KG1 (cell line): Measurements from ENCODE around the gene PHF14.
A peak's percentile ranks its signal among the peaks of the same experiment; 100 is the strongest.
"Not testable (repeated sequence)": the region's sequence is repeated elsewhere in the genome, so short reads cannot be mapped to it uniquely, and the experiment has no call there.

Source experiments
- DNase-seq: peaks from one replicate; lab custom pipeline; 2025; lab: John Stamatoyannopoulos, UW

Gene PHF14, protein sequence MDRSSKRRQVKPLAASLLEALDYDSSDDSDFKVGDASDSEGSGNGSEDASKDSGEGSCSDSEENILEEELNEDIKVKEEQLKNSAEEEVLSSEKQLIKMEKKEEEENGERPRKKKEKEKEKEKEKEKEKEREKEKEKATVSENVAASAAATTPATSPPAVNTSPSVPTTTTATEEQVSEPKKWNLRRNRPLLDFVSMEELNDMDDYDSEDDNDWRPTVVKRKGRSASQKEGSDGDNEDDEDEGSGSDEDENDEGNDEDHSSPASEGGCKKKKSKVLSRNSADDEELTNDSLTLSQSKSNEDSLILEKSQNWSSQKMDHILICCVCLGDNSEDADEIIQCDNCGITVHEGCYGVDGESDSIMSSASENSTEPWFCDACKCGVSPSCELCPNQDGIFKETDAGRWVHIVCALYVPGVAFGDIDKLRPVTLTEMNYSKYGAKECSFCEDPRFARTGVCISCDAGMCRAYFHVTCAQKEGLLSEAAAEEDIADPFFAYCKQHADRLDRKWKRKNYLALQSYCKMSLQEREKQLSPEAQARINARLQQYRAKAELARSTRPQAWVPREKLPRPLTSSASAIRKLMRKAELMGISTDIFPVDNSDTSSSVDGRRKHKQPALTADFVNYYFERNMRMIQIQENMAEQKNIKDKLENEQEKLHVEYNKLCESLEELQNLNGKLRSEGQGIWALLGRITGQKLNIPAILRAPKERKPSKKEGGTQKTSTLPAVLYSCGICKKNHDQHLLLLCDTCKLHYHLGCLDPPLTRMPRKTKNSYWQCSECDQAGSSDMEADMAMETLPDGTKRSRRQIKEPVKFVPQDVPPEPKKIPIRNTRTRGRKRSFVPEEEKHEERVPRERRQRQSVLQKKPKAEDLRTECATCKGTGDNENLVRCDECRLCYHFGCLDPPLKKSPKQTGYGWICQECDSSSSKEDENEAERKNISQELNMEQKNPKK

DNA sequence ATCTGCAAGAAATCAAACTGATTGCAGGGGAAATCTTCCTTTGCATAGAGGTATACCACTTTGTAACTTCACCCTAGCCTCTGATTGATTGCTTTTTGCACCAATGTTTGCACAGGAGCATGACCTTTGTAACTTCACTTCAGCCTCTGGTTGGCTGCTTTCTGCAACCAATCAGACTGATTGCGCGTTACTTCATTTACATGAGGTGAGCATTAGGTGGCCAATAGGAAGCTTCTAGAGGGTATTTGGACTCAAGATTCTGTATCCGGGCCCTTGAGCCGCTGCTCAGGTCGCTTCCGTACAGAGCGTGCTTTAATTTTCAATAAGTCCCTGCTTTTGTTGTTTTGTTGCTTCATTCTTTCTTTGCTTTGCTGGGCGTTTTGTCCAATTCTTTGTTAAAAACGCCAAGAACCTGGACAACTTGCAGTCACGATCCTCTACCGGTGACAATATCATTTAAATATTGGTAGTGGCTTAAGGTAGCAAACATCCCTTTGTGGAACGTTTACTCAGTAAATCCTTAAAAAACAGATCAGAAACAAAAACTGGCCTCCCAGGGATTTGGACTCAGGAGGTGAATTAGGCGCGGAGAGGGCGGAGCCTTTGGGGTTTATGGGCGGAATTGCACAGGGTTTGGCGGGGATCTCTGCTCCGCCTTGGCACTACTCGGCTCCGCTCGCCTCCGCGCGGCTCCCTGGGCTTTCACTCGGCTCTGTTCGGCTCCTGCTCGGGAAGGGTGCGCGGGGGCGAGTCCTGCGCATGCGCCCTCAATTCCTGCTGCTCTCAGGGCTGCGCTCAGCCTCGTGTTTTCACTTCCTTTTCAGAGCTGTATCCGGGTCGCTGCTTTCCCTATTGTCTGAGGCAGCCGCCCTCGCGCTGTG, at the start of gene PHF14:
Gene PHF14, plus strand, starts transcription at position 812 of the 881 bp plus-strand sequence. CDS start 452 bp downstream, outside the sequence.
- DNase-seq = peak; percentile 87

DNA sequence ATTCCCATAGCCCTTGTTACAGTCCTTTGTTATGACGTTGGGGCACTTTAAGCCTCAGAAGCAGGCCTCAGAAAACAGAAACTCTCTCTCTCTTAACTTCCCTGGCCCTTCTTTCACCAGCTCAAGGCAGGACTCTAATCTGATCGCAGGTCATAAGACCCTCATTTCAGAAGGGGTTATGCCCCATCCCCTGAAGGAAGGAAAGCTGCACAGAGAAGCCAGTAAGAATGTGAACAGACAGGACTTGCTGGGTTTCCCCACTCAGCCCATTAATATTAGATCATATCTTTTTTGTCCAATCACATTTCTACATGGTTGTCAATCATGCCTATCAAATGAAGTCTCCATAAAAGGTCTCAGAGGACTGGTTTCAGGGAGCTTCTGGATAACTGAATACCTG, 49.3 kb upstream of the PHF14 start:
- DNase-seq = no peak

DNA sequence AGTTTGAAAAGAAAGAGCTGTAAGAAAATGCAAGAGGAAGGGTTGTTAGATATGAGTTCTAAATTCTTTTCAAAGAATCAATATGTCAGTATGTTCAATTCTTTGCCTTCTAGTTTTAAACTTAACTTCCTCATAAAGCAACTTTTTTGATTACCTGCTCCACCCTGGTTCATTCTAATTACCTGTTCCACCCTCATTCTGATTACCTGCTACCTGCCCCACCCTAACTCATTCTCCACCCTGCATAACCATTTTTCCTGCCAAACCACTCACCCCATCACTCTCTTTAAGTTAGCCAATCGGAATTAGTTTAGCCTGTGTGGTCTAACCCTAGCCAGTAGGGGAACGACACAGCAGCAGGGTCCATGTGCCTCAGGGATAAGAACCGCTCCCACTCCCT, 45.5 kb upstream of the PHF14 start:
- not testable (repeated sequence) for DNase-seq

DNA sequence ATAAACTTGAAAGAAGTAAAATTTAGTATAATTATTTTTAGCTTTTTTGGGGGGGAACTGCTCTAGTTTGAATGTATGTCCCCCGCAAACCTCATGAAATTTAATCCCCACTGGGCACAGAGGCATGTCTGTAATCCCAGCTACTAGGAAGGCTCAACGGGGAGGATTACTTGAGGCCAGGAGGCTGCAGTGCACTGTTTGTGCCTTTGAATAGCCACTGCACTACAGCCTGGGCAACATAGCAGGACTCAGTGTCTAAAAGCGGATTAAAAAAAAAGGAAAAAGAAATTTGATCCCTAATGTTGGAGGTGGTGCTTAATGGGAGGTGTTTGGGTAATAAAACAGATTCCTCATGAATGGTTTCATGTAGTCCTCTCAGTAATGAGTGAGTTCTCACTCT, 43.1 kb upstream of the PHF14 start:
- DNase-seq = no peak

DNA sequence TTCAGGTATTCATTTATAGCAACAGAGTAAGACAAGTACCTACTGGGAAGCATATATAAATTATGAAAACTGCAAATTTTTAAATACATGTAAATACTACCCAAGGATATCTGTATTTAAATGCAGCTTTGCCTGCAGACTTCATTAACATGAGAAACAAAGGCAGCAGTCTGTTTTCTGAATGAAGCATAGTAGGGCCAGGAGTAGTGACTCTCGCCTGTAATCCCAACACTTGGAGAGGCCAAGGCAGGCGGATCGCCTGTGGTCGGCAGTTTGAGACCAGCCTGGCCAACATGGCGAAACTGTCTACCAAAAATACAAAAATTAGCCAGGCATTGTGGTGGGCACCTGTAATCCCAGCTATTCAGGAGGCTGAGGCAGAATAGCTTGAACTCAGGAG, 42.5 kb upstream of the PHF14 start:
- DNase-seq = no peak

DNA sequence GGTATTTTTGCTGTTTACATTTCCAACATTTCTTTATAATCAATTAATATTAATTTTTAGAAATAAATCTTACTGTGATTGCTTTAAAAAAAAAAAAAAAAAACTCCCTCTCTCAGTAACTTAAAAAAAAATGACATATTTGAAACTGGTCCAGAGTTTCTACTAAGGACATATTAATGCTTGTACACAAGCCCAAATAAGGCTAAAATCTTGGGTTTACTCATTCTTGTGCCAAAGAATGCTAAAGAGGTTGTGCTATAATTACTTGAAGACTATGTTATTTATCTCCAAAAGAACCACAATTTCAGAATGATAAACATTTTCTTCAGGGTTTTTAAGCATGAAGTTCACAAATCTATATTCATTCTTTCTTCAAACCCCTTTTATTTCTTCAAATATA, 39.4 kb upstream of the PHF14 start:
- no peak for DNase-seq

DNA sequence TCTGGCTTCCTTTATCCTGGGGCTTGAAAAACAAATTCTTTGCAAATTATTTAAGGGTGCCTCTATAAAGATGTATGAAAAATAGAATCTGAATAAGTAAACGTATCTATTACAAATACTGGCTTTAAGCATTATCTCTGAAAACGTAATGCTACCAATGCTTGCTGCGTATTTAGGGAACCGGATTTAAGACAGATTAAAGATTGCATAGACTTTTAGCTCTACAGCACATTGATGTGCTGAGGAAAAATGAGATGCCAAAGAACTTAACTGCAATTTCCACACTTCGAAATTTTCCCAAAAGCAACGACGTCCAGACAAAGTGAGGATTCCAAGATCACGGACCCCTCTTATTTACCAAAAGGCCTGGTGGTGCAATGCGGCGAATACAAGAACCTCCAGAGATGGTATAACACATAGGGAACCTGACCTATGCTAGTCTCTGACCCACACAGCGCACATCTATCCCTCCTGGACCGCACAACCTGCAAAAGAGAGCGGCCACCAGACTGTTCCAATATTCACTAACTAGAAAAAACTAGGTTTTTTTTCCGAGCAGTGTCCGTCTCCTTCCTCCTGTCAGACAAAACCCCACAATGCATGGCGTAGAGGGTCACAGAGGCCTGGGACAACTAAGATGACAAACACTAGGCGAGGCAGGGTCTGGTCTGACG, 34.3 kb upstream of the PHF14 start:
- DNase-seq = no peak

DNA sequence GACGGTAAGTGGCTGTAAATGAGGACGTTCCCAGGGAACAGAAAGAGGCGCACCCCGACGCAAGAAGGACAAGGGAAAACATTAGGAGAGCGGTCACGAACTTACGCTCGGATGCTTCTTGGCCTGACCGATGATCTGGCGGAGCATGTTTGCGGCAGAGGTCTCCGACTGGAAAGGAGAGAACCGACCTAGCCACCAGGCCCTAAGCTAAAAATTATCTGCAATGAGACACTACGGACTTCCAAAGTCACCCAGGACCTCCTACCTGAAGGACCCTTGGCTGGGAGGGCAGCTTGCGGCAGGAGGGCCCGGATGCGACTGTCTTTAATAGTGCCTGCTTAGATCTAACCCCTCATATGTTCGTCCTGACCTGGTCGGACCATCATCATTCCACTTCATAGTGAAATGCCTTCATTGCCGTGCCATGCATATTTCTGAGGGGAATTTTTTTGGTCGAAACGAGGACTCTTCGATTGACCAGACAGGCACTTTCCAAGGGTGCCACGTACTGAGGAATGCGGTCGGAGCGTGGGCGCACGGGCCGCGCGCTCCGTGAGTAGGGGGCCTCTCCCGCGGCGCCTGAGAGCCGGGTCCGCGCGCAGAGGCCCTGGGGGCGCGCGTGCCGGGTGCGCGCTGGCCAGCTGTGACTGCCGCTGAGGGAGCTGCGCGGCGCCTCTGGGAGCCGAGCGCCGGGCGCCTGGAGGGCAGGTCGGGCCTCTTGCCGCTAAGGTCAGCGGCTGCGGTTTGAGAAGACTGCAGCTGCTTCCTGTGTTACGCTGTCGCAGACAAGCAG, 33.6 kb upstream of the PHF14 start:
- DNase-seq = peak; percentile 98

DNA sequence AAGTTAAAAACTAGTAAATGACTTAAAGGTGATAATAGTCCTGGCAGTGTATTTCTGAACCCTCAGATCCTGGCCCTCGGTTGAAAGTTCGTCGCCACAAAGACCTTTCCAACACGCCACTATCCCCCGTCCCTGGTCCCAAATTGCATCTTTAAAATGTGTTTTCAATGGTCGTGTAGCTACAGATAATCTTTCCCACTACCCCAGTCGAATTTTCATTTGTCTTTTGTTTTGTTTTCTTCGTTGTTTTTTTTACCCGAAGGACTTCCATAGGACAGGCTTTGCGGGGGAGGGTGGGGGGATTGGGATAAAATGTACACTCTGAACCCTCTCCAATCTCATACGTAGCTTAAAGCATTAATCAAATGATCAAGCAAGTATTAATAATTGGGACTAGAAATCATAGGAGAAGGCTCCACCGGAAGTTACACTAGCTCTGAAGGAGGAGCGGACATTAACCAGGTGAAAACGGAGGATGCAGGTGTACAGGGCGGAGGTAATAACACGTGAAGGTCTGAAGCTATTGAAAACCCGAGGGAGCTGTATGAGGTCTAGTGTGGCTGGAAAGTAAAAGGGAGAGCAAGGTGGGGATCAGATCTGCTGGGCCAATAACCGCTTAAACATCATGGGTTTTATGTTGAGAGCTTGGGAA, 32.8 kb upstream of the PHF14 start:
- no peak for DNase-seq

DNA sequence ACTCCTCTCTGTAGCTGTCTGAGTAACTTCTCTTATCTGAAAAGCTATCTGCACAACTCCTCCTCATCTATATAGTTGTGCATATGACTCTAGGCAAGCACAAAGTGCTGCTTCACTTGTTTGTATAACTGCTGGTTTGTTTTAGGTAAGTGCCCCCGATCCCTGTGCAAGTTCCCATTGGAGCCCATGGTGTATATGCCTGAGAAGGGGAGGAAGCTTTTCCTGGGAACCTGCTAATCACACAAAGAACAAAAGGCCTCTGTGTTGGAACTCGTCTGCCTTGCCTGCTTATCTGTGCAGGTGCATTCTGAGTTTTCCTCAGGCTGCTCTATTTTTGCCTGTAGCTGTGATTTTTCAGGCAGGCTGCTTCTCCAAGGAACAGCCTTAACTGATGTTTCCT, 23.2 kb upstream of the PHF14 start:
- no peak for DNase-seq

DNA sequence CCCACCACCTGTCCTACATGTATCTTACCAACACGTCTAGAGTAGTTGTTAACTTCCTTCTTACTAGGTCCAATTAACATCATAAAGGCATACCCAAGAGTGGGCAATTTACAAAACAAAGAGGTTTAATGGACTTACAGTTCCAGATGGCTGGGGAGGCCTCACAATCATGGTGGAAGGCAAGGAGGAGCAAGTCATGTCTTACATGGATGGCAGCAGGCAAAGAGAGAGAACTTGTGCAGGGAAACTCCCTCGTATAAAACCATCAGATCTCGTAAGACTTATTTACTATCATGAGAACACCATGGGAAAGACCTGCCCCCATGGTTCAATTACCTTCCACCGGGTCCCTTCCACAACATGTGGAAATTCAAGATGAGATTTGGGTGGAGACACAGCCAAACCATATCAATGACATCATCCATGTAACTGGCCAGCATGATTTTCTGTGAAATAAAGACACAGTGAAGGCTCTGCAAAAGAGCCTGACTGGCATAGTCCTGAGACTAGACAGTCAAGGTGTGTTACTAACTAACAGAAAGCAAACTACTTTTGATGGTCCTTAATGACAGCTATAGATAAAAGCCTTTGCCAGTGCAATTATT, 22.6 kb upstream of the PHF14 start:
- DNase-seq = not testable (repeated sequence)

DNA sequence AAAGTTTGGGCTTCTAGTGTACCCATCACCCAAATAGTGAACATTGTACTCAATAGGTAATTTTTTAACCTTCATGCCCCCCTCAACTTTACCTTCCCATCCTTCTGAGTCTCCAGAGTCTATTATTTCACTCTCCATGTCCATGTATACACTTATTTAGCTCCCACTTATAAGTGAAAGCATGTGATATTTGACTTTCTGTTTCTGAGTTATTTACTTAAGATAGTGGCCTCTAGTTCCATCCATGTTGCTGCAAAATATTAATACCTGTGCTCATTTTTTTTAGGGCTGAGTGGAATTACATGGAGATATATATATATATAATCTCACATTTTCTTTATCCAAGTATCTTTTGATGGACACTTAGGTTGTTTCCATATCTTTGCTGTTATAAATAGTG, 21.1 kb upstream of the PHF14 start:
- no peak for DNase-seq

DNA sequence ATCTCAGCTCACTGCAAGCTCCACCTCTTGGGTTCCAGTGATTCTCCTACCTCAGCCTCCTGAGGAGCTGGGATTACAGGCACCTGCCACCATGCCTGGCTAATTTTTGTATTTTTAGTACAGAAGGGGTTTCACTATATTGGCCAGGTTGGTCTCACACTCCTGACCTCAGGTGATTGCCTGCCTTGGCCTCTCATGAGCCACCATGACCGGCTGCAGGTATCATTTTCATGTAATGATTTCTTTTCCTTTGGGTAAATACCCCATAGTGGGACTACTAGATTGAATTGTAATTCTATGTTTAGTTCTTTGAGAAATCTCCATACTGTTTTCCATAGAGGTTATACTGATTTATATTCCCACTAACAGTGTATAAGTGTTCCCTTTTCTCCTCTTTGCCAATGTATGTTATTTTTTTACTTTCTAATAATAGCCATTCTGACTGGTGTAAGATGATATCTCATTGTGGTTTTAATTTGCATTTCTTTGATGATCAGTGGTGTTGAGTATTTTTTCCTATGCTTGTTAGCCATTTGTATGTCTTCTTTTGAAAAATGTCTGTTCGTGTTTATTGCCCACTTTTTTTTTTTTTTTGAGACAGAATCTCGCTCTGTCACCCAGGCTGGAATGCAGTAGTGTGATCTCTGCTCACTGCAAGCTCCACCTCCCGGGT, 20.5 kb upstream of the PHF14 start:
- DNase-seq = not testable (repeated sequence)

DNA sequence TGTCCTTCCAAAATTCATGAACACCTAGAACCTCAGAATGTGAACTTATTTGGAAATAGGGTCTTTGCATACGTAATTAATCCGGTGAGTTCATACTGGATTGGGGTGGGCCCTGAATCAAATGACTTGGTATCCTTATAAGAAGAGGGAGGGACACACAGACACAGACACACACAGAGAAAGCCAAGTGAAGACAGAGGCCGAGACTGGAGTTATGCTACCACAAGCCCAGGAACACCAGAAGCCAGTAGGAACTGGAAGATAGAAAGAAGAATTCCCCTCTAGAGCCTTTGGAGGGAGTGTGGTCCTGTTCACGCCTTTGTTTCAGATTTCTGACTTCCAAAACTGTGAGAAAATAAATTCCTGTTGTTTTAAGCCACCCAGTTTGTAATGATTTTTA, 17.1 kb upstream of the PHF14 start:
- no peak for DNase-seq

DNA sequence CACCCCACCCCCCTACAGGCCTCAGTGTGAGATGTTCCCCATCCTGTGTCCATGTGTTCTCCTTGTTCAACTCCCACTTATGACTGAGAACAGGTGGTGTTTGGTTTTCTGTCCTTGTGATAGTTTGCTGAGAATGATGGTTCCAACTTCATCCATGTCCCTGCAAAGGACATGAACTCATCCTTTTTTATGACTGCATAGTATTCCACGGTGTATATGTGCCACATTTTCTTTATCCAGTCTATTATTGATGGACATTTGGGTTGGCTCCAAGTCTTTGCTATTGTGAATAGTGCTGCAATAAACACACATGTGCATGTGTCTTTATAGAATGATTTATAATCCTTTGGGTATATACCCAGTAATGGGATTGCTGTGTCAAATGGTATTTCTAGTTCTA, 13.4 kb upstream of the PHF14 start:
- DNase-seq = not testable (repeated sequence)

DNA sequence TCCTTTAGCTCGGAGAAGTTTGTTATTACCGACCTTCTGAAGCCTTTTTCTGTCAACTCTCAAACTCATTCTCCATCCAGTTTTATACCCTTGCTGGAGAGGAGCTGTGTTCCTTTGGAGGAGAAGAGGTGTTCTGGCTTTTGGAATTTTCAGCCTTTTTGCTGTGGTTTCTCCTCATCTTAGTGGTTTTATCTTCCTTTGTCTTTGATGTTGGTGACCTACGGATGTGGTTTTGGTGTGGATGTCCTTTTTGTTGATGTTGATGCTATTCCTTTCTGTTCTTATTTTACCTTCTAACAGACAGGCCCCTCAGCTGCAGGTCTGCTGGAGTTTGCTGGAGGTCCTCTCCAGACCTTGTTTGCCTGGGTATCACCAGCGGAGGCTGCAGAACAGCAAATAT, 8.7 kb upstream of the PHF14 start:
- not testable (repeated sequence) for DNase-seq

DNA sequence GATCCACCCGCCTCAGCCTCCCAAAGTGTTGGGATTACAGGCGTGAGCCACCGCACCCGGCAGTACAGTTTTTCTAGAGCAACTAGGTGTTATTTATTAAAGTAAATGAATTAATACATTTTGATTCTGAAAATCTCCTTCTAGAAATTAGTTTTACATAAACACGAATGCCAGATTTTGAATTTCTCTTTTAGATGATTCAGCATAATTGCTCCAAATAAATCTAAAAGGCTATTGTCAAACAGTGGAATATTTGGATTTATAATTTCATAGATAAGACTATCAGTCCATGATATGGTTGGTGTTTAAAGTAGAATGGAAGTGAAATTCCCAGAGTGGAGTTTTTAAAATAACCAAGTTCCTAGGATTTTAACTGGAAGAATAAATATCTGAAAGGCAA, 1.5 kb upstream of the PHF14 start:
- no peak for DNase-seq

DNA sequence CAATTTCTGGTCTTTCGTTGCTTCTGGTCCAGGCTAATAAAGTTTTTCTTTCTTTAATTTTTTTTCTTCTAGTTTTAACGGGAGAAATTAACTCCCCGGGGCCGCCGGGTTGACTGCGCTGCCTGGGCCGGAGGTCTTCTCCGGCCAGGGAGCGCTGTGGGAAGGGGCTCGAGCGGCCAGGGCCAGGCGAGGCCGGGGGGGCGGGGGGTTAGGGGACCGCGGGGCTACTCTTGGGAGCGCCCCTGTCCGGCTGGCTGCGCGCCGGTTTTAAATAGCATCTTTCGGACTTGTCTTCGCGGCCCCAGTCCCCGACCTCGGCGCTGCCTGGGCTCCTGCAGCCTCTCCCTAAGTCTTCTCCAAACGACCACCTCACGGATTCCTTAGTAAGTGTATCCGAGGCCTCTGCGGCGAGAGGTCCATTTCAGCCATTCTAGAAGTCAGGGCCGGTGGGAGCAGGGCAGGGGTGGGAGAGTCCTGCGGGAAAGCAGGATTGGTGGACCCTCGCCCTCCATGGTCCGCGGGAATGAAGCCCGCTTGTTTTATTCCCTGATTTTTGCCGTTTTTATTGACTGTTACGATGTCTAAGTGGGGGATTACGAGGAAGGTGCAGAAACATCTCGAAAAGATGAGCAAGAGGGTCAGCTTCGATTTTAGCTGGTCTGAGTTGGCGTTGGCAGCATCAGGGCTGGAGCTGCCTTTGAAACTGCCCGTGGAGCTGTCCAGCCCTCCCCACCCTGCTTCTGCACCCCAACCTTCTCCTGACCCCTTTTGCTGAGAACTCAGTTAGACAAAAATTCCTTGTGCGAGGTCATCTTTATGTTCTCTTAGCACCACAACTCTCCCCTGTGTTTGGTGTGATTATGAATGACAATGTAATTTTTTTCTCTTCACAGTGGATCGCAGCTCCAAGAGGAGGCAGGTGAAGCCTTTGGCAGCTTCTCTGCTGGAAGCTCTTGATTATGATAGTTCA, 555 bp downstream of the PHF14 start:
- no peak for DNase-seq
